ENCODE data around the gene ERGIC1. TPM values are rescaled to one million over a fixed set of nuclear protein-coding genes. Genes with fewer than 3 reads are reported as not detected.

Gene ERGIC1
- total RNA-seq, 1 donor from 2014 or later = 81.4 TPM

GRCh38 chr5:172925336-172925948 lies 91.4 kb downstream of the ERGIC1 start:
- intact Hi-C loops (cut with micrococcal nuclease) = no loop called here
- DNase-seq (no peak), ATAC-seq (no peak)

DNA sequence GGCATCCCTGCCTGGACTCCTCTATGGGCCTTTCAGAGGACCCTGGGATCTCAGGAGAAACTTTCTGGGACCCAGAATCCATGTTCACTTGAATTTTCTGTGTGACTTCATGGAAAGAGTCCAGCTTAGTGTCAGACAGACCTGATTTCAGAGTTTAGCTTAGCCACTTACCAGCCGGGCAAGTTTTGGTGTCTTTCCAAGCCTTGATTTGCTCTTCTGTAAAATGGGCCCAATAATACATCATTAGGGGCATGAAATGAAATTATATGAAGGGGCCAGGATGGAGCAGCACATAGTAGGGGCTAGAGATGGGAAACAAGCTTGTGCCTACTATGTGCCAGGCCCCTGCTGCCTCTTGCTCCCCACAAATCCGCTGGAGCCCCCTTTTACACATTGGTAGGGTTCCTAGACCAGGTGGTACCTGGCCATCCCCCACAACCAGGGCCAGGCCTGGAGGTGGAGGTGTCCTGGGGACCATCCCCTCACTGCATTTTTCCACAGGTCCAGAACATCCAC lies 92.0 kb downstream of the ERGIC1 start:
- intact Hi-C loops (cut with micrococcal nuclease) = no loop called here
- ATAC-seq = no peak
- no peak for DNase-seq

DNA sequence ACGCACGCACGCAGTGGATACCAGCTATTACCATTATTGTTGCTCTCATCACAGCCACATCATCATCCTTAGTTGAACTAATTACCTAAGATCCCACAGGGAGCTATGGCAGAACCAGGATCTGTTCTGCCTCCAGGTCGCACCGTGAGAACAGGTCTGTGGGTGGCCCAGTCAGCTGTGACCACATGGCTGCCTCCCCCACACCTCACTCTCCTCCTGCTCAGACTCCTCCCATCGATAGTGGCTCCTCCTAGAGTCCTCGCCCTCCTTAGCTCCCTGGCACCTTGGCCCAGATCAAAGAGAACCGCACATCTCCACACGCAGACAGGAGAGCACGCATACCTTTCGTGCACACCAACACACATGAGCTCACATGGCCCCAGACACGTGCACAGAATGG lies 92.7 kb downstream of the ERGIC1 start:
- ATAC-seq (no peak), DNase-seq (no peak)
- intact Hi-C loops (cut with micrococcal nuclease) = no loop called here

GRCh38 chr5:172929371-172929838 lies 95.4 kb downstream of the ERGIC1 start:
- ATAC-seq (no peak), DNase-seq (no peak)
- intact Hi-C loops (cut with micrococcal nuclease) = no loop called here

DNA sequence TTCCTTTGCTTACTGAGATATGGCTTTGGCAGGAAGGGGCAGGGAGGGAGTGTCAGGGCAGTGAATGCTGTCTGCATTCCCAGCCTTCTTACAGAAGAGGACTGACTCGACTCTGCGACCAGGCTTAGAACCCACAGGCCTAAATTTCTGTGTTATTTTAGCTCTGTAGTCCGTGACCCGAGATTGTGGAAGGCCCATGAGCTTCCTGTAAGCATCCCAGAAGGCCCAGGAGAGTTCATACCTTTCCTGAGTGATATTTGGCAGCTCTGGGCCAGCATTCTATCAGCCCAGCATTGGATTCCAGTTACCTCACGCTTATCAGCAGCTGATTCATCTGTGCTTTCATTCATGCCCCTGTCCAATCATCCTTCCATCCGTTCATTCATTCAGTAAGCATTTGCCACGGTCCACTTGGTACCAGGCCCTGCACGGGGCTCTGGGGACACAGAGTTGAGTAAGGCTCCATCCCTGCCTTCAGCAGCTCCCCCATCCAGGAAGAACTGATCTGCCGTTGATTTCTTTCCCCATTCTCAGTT lies 97.0 kb downstream of the ERGIC1 start:
- no peak for DNase-seq
- intact Hi-C loops (cut with micrococcal nuclease) = loop anchor here (5.0 kb wide), 1 partner anchor 219 kb away; no protein-coding TSS in a partner anchor
- peak; percentile 60 for ATAC-seq

DNA sequence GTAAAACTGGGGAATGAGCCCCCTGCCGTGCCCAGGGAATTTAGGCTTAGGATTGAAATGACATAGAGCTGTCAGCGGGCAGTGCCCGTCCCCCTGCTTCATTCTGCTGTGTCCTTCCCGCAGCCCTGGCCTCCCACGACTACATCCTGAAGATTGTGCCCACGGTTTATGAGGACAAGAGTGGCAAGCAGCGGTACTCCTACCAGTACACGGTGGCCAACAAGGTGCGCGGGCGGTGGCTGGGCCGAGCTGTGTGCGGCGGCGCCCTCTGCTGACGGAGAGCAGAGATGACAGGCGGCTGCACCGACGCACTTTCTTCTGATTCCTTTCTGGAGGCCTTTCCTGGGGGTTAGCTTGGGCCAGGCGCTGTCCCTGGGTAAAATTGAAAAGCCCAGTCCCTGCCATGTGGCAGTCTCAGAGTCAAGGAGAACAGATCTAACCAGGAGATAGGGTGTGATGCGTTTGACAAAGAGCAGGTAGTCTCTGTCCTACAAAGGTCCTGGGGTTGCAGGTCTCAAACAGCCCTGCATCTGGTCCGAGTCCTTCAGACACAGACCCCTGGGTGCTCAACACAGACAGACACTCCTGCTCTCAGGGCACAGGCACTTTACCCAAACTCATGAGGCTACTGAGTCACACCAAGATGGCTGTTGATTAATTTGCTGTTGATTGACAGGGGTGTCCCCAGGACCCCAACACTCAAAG lies 98.4 kb downstream of the ERGIC1 start:
- DNase-seq = peak; percentile 86
- peak; percentile 87 for ATAC-seq
- intact Hi-C loops (cut with micrococcal nuclease) = loop anchor here (5.0 kb wide), 1 partner anchor 220 kb away; no protein-coding TSS in a partner anchor

- intact Hi-C loops (cut with micrococcal nuclease) = loop anchor here (5.0 kb wide), 1 partner anchor 221 kb away; no protein-coding TSS in a partner anchor
- DNase-seq (no peak), ATAC-seq (no peak)
Measured at GRCh38 chr5:172933238-172933637, 99.2 kb downstream of the ERGIC1 start.

- intact Hi-C loops (cut with micrococcal nuclease) = no loop called here
- DNase-seq = no peak
- no peak for ATAC-seq
Measured at GRCh38 chr5:172935096-172935495, 101.0 kb downstream of the ERGIC1 start.

DNA sequence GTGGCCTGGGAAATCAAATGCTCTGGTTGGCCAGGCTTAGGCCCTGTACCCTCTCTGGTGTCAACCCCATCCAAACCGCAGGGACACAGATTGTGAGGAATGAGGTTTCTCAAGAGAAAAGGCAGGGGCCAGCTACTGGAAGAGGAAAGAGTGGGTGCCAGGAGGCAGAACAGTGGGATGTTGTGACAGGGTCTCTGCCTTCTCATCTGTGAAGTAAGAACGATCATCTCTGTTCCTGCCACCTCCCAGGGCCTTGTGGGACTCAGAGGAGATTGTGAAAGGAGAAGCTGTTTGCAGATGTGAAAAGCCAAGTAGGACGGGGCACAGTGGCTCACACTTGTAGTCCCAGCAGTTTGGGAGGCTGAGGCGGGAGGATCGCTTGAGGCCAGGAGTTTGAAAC lies 102.3 kb downstream of the ERGIC1 start:
- DNase-seq (no peak), ATAC-seq (no peak)
- intact Hi-C loops (cut with micrococcal nuclease) = no loop called here

GRCh38 chr5:172939071-172939470 lies 105.0 kb downstream of the ERGIC1 start:
- intact Hi-C loops (cut with micrococcal nuclease) = no loop called here
- DNase-seq = no peak
- ATAC-seq = peak; percentile 40

DNA sequence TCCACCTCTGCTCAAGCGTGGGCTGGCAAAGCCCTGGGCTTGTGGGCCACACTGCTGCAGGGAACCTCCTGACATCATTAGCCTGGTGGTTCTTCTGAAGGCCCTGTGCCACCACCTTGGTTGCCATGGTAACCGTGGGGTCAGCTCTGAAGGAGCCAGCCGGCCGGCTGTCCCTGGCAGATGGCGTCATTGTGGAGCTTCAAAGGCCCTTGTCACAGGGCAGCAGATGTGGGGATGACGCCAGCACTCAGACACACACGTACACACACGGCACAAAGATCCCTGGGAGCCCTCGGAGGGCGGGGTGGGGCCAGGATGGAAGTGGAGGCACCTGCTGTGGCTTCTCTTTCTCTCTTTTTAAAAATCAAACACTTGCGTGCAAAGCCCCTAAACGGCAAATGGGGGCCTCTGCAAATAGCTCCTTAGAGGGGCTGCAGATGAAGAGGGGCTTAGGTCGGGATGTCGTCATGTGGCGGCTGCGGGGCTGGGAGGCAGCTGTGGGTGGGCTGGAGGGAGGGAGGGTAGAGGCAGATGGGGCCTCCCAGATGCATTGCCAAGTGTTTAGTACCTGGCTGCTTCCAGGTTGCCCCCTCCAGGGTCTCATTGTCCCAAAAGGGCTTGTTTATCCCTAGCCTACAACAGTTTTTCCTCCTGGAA lies 105.7 kb downstream of the ERGIC1 start:
- ATAC-seq = peak; percentile 28
- intact Hi-C loops (cut with micrococcal nuclease) = no loop called here
- DNase-seq = no peak

GRCh38 chr5:172940268-172941066 lies 106.4 kb downstream of the ERGIC1 start:
- DNase-seq (no peak), ATAC-seq (peak; percentile 62)

DNA sequence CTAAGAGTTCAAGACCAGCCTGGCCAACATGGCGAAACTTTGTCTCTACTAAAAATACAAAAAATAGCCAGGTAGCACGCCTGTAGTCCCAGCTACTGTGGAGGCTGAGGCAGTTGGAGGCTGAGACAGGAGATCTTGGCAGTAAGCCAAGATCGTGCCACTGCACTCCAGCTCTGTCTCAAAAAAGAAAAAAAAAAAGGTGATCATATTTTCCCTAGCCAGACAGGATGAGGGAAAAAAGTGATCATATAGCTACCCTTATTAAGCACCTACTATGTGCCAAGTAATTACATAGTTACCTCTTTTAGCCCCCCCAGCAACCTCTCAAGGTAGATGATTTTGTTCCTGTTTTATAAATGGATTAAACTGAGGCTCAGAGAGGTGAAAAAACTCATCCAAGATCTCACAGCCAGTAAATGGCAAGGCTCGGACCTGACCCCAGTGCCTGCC lies 107.0 kb downstream of the ERGIC1 start:
- intact Hi-C loops (cut with micrococcal nuclease) = no loop called here
- ATAC-seq = no peak
- DNase-seq = no peak

More at GRCh38 chr5:172940268-172941066, 106.4 kb downstream of the ERGIC1 start:
- intact Hi-C loops (cut with micrococcal nuclease) = no loop called here

DNA sequence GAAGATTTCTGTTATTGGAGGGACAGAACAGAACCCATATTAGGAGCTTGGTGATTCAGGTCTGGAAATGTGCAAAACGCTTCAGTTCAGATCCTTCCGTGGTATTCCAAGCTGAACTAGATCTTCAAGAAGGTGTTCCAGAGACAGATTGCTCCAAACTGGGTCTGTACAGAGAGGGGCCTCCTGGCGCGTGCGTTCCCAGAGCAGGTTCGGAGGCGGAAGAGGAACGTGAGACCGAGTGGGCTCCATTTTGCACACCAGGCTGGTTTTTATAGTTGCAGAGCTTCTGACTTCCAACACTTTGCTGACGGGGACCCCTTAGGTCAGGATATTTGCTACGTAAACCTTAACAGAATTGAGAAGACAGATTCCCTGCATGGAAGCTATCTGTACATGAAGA lies 108.5 kb downstream of the ERGIC1 start:
- intact Hi-C loops (cut with micrococcal nuclease) = no loop called here
- no peak for ATAC-seq
- DNase-seq = no peak

GRCh38 chr5:172943283-172943841 lies 109.3 kb downstream of the ERGIC1 start:
- intact Hi-C loops (cut with micrococcal nuclease) = no loop called here
- no peak for DNase-seq
- no peak for ATAC-seq

- intact Hi-C loops (cut with micrococcal nuclease) = no loop called here
- no peak for DNase-seq
- no peak for ATAC-seq
Measured at GRCh38 chr5:172943906-172944305, 109.9 kb downstream of the ERGIC1 start.

DNA sequence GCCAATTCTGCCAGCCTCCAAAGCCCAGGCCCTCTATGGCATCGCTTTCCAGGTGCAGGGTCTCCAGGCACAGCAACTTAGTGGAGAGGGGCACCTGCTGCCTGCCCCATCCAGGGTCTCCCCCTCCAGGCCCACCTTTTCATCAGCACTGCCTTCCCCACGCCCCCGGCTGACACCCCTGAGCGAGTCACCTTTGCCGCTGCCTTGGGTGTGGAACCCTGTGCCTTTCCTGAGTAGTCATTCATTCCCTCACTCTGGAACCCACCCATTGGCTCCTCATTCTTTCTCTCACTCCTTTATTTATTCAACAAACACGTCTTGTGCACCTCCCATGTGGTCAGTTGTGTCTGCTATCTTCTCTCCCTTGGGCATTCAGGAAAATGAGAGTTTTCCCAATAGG lies 110.7 kb downstream of the ERGIC1 start:
- ATAC-seq (no peak), DNase-seq (no peak)
- intact Hi-C loops (cut with micrococcal nuclease) = no loop called here

- DNase-seq (no peak), ATAC-seq (no peak)
- intact Hi-C loops (cut with micrococcal nuclease) = no loop called here
Measured at GRCh38 chr5:172945151-172945550, 111.1 kb downstream of the ERGIC1 start.

DNA sequence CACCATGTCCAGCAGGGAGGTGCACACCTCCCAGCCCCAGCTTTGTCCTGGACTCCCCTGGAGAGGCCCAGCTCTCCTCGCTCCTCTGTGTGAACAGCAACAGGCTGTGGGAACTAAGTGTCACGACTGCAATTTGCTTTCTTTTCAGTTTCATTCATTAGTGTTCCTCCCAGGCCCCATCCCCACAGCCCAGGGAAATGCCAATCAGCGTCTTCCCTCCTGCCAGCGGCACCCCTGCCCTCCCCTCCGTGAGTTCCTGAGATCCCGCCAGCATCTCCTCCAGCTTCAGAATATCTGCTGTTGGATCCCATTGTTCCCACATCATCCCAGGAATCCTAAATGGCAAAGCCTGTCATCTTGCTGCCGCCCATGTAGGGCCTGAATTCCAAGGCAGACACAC lies 112.1 kb downstream of the ERGIC1 start:
- no peak for ATAC-seq
- intact Hi-C loops (cut with micrococcal nuclease) = no loop called here
- DNase-seq = no peak

Data from left ventricle myocardium superior (tissue), 1 donor.